PC-9 (cell line): ENCODE results near the gene RABIF.

Source experiments
- CTCF ChIP-seq: fragments of 200-600 bp; sonication (generic); conservative IDR thresholded peaks from 2 replicates; pipeline ENCODE4 v1.6.1; 2017; ENCODE audit warnings: mixed run types, antibody characterized with exemption, mild to moderate bottlenecking, moderate library complexity
- EZH2 ChIP-seq: fragments of 200-600 bp; sonication (generic); IDR thresholded peaks from 2 replicates; pipeline ENCODE4 v1.8.0; 2017; ENCODE audit warnings: antibody characterized with exemption, low read depth

GRCh38 chr1:202888221-202888530, 773 bp downstream of the RABIF start:
- TF ChIP-seq CTCF (no peak), EZH2 (no peak)
